ENCODE measurements around the gene ANO7. TPM values are rescaled to one million over a fixed set of nuclear protein-coding genes. Genes with fewer than 3 reads are reported as not detected.

ANO7 gene
- total RNA-seq, 1 experiment from 2014 or later: 0.69 TPM

DNA sequence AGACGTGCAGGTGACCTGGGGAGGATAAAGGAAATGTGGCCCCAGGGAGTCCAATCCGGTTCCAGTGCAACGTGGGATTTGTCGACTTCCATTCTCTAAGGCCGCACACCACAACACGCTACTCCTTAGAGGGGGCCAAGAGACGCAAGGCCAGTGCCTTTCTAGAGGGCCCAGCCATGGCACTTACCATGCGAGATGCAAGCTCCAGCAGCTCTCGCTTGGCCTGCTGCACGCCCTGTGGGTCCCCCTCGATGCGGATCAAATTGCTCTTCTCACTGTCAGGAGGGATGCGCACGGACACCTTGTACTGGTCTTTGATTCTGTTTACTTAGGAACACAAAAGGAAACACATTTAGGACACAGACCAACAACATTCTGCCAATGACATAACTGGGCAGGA lies 61.2 kb downstream of the ANO7 start:
- no peak for DNase-seq (ENCODE audit: low read depth)

GRCh38 chr2:241252778-241253475 lies 64.5 kb downstream of the ANO7 start:
- no peak for DNase-seq (ENCODE audit: low read depth)

DNA sequence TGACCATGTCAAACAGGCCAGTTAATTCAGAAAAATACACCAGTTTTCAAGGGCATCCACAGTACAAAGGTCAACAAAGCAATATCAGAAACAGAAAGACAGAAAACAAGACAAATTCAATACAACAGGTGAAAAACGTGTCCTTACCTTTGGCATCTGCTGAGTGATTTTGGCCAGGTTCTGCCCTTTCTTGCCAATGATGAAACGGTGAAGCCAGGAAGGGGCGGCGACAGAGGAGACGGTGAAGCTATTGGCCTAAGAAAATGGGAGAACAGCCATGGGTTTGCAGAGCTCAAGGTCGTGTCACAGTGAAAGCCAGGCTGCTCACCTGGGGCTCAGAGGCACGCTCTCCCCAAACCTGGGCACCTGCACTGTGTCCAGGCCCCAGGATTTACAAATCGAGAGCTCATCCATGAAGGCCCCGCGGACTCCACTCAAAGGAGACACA lies 66.5 kb downstream of the ANO7 start:
- no peak for DNase-seq (ENCODE audit: low read depth)

DNA sequence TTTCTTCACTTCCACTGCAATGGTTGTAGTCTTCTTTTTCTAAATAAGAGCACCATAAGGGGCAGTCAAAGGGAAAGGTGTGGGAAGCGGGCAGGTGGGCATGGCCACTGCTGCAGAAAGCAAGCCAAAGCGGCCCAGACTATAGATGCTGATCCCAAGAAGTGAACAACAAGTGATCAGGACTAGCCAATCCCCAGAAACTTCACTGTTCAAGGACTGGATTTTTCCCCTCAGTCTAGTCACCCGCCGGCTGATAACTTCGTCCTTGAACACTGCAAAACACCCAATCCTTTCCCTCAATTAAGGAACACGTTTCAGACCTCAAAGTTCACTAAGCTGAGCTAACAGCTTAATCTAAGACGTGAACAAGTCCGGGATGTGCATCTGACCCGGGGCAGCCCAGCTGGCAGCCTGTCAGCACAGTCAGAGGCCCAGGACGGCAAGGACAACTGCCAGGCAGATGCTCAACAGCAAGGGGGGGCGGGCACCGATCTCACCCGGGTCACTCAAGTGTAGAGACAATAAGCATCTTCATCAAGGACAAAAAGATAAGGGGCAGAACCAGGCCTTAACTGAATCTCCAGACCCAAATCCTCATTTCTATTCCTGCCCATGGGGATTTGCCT lies 67.2 kb downstream of the ANO7 start:
- no peak for DNase-seq (ENCODE audit: low read depth)

DNA sequence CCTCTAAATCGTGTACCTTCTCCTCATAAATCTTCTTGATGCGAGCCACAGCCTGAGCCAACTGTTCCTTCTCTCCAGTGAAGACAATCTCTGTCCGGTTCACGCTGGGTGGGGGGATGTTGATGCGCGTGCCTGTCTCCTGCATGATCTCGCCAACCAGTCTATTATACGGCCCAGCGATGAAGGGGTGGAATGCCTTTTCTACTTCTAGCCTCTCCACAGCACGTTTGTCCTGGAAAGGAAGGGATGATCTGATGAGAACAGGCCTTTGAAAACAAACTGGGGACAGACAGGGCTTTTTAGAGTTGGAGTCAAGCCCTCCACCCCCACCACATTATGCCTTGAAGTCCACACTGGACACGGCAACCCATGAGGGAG lies 67.7 kb downstream of the ANO7 start:
- DNase-seq (ENCODE audit: low read depth): no peak

GRCh38 chr2:241257419-241258032 lies 69.0 kb downstream of the ANO7 start:
- no peak for DNase-seq (ENCODE audit: low read depth)

DNA sequence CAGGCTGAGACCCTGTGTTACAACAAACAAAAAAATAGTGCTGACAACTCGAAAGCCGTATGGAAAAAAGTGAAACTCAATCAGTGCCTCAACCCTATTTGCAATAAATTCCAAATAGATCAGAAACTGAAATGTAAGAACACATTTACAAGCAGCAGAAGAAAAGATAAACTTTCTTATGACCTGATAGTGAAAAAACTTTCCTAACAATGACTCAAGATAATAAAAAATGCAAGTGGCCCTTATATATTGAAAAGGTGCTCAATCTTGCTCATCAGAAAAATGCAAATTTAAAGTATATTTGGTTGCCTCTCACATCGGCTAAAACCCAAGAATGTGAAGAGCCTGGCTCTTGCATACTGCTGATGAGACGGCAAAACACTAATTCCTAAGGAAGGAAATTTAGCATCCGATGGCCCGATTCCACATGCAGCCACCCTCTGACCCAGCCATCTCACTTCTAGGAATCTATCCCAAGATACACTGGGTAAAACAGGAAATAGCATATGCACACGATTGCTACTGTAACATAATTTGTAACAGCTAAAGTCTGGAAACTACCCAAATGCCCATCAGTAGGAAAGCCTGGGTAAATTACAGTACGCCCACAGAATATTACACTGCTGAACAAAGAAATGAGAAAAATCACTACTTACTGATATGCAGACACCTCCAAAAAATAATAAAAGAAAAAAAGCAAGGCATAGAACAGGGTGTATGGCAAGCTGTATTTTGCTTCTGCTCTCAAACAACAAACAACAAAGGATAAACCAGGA lies 70.2 kb downstream of the ANO7 start:
- DNase-seq (ENCODE audit: low read depth): no peak

GRCh38 chr2:241260911-241261310 lies 72.4 kb downstream of the ANO7 start:
- DNase-seq (ENCODE audit: low read depth): no peak

DNA sequence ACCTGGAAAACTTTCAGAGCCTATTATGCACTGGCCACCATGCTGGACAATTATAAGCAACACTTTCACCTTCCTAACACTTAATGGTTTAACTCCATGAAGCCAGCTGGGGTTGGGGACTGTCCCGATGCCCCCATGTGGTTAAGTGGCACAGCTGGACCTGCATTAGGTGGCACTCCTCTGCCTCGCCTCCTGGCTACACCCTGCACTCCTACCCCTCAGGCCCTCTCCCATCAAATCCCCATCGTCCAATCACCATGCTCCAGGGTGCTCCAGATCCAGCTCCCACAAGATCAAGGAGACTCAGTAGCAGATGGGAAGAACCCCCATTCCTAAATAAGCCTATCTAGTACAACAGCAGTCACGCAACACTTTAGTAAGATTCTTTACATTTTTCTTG lies 73.2 kb downstream of the ANO7 start:
- no peak for DNase-seq (ENCODE audit: low read depth)

DNA sequence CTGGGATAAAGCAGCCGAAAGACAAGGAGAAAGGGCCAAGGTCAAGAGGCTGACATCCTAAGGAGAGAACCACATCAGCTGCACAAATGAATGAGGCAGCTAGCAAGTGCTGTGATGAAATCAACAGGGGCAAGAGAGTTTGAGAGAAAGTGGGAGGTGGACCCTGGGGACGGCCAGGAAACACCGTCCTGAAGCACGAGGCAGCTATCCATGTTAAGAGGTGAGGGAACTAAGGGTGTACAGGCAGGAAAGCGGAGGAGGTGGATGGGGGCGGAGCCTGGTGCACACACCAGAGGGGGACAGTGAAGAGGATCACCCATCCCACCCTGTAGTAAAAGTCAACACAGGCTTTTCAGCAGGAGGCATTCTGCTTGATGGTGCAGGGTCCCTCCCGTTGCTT lies 74.6 kb downstream of the ANO7 start:
- DNase-seq (ENCODE audit: low read depth): no peak

DNA sequence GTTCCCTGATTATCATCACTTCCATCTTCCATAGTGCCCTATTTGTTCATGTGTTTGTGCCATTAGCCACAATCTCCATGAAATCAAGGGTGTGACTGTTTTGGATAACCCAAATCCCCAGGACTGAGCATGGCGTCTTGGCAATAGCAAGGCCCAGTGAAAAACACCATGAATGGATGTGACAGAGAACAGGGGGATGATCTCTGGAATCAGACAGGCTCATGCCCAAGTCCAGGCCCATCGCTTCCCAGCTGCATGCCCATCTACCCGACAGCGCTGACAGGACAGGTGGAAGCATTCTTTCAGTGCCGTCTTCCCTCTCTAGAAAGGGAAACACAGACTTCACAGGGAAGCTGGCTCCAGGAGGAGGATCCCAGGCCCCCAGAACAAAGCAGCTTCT lies 77.0 kb downstream of the ANO7 start:
- no peak for DNase-seq (ENCODE audit: low read depth)

DNA sequence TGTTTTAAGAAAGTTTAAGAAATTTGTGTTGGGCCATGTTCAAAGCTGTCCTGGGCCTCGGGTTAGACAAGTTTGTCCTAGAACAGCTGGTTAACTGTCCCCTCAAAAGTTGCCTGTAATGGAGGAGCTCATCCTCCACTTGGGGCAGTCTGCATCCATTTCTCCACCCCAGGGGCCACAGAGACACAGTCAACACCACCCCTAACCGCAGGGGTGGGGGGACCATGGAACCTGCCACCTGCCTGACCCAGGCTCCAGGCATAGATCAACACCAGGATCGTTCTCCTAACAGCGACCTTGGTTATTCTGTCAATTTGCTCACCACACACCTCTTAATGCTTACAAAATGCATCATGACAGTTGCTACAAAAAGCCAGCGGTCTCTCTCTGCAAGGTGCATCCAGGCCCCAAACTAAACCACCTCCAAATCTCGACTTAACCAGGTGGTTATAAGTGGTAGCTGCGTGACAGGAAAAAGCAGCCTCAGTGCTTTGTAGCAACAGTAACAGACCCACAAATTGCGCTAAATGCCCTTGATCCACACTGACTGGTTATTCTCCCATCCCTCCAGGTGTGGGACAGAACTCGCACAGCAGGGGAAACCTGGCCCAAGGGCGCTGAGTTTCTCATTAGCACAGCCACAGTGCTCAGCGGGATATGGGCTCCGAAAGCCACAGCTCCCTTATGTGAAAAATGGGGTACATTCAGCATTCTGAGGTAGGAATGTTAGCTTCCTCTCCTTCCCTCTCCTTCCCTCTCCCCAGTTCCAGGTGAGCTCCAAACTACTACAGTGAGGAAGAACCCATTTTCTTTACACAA lies 79.0 kb downstream of the ANO7 start:
- DNase-seq (ENCODE audit: low read depth): no peak

DNA sequence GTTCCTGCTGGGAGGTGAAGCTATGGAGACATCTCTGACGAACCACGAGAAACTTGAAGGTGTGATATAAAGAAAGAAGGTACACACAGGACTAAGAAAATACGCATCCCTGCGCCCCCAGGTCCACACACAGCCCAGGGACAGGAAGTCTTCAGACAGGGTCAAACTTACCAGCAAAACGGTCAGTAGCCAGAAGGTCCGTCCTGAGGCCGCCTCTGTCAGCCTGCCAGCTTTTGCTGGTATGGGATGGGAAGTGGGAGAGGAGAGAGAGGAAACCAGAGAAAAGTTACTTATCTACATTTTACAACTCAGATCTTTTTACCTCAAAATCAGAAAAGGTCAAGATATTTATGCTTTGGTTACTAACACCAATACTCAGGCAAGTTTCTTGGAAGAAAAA lies 79.8 kb downstream of the ANO7 start:
- DNase-seq (ENCODE audit: low read depth): no peak

GRCh38 chr2:241268716-241269445 lies 80.4 kb downstream of the ANO7 start:
- DNase-seq (ENCODE audit: low read depth): peak; percentile 48

GRCh38 chr2:241269707-241270520 lies 81.4 kb downstream of the ANO7 start:
- no peak for DNase-seq (ENCODE audit: low read depth)

DNA sequence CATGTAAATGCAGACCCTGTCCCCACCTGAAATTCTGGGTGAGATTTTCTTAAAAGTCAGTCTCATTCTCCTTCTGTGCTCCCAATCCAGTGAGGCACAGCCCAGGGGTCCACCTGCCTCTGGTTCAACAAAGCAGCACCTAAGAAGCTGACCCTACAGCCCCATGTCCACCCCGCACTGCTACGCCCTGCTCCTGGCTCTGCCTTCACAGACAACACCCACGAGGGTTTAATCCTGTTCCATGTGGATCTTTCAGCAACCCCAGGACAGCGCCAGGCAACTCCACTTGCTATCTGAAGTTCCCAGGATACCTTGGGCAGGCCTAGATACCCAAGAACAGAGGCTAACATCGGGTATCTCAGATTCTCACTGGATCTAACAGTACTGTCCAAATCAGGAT lies 82.1 kb downstream of the ANO7 start:
- no peak for DNase-seq (ENCODE audit: low read depth)

- DNase-seq (ENCODE audit: low read depth): peak; percentile 79
Measured at GRCh38 chr2:241271706-241272302, 83.3 kb downstream of the ANO7 start.

GRCh38 chr2:241272303-241273209 lies 84.1 kb downstream of the ANO7 start:
- DNase-seq (ENCODE audit: low read depth): peak; percentile 71

Data from Daoy (cell line).